Osteoblast (primary cell): ENCODE measurements around the gene IMPA2. TPM values are rescaled to one million over a fixed set of nuclear protein-coding genes. Genes with fewer than 3 reads are reported as not detected.

Experiments
- DNase-seq: peaks from one replicate; pipeline ENCODE4 v3.0.0; 2011; ENCODE audit warnings: low spot score, mixed read lengths; ENCODE audit not compliant: insufficient read length; ENCODE audit errors: missing footprints
- H2AFZ ChIP-seq: 2 replicates; pipeline ENCODE4 v1.6.0; 2011; ENCODE audit warnings: mild to moderate bottlenecking, low read length
- H3K27ac ChIP-seq: 2 replicates; pipeline ENCODE4 v1.5.1; 2011; ENCODE audit warnings: mild to moderate bottlenecking, low read depth, low read length, moderate library complexity
- H3K27me3 ChIP-seq: 2 replicates; pipeline ENCODE4 v1.6.0; 2012; ENCODE audit warnings: mild to moderate bottlenecking, control low read depth, inconsistent platforms, low read length, moderate library complexity; ENCODE audit not compliant: insufficient read depth
- H3K36me3 ChIP-seq: 2 replicates; pipeline ENCODE4 v1.5.1; 2011; ENCODE audit warnings: mild to moderate bottlenecking, low read length, control low read depth, moderate library complexity; ENCODE audit not compliant: insufficient read depth
- H3K4me1 ChIP-seq: 2 replicates; pipeline ENCODE4 v1.5.1; 2011; ENCODE audit warnings: mild to moderate bottlenecking, low read length, control low read depth, moderate library complexity; ENCODE audit not compliant: insufficient read depth
- H3K4me2 ChIP-seq: 2 replicates; pipeline ENCODE4 v1.6.0; 2011; ENCODE audit warnings: mild to moderate bottlenecking, low read length; ENCODE audit not compliant: insufficient read depth
- H3K4me3 ChIP-seq: fragments of 200-600 bp; sonication (generic); 3 replicates; pipeline ENCODE4 v1.5.1; 2012; ENCODE audit warnings: mild to moderate bottlenecking, low read length, inconsistent platforms; ENCODE audit not compliant: insufficient read depth
- H3K79me2 ChIP-seq: 2 replicates; pipeline ENCODE4 v1.6.0; 2012; ENCODE audit warnings: mild to moderate bottlenecking, low read length, control low read depth, inconsistent platforms; ENCODE audit not compliant: insufficient read depth
- H3K9me3 ChIP-seq: 2 replicates; pipeline ENCODE4 v1.5.1; 2011; ENCODE audit warnings: low read depth, low read length, control low read depth
- H4K20me1 ChIP-seq: 2 replicates; pipeline ENCODE4 v1.6.0; 2012; ENCODE audit warnings: mild to moderate bottlenecking, low read length, control low read depth; ENCODE audit not compliant: insufficient read depth
- total RNA-seq: library from RNA; depleted of rRNA; stranded (reverse); fragments of >200 nt; gene quantifications from 2 replicates; pipeline ENCODE4 v1.2.3, GENCODE V29; 2012
- TF ChIP-seq, protein P1 (sequence below): IDR thresholded peaks from 2 replicates; pipeline ENCODE4 v1.5.1; 2011; ENCODE audit warnings: mild to moderate bottlenecking, low read depth, low read length, moderate library complexity; ENCODE audit errors: extremely low read depth

Gene IMPA2
- total RNA-seq, 1 donor, result 11.2 TPM

DNA sequence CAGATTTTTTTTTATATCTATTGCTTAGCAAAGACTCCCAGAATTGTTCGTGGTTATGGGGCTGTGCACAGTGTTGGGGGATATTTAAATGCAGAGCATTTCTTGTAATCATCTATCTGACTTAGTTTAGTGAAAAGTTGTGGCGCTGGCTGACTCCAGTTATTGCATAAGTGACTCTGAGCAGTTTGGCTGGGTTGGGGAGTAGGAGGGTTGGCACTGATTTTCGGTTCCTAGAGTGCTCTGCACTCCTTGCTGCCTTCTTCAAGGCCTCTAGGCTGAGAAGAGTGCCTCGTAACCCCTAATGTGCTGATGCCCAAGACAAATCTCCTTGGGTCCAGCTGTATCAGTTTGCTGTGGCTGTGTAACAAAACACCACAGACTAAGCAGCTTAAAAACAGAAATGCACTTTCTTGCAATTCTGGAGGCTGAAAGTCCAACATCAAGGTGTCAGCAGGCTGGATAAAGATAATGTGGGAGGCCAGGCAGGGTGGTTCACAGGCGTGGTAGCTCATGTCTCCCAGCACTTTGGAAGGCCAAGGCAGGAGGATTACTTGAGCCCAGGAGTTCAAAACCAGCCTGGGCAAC is 6.5 kb upstream of the IMPA2 start:
- H4K20me1 ChIP-seq, result no peaks in the 10 kb centered on the region
- H3K9me3 ChIP-seq, result no peaks in the 10 kb centered on the region
- no peak overlapping the region for H2AFZ ChIP-seq
- H3K27ac ChIP-seq, result no peak overlapping the region
- no peaks in the 10 kb centered on the region for H3K79me2 ChIP-seq
- H3K4me1 ChIP-seq, result peaks cover under 1% of the 10 kb centered on the region
- H3K4me2 ChIP-seq, result no peak overlapping the region
- no peaks in the 10 kb centered on the region for H3K36me3 ChIP-seq
- TF ChIP-seq, protein P1, sequence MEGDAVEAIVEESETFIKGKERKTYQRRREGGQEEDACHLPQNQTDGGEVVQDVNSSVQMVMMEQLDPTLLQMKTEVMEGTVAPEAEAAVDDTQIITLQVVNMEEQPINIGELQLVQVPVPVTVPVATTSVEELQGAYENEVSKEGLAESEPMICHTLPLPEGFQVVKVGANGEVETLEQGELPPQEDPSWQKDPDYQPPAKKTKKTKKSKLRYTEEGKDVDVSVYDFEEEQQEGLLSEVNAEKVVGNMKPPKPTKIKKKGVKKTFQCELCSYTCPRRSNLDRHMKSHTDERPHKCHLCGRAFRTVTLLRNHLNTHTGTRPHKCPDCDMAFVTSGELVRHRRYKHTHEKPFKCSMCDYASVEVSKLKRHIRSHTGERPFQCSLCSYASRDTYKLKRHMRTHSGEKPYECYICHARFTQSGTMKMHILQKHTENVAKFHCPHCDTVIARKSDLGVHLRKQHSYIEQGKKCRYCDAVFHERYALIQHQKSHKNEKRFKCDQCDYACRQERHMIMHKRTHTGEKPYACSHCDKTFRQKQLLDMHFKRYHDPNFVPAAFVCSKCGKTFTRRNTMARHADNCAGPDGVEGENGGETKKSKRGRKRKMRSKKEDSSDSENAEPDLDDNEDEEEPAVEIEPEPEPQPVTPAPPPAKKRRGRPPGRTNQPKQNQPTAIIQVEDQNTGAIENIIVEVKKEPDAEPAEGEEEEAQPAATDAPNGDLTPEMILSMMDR, result no peak
- H3K4me3 ChIP-seq, result no peak overlapping the region
- H3K27me3 ChIP-seq, result no peaks in the 10 kb centered on the region
- DNase-seq, result no peak

DNA sequence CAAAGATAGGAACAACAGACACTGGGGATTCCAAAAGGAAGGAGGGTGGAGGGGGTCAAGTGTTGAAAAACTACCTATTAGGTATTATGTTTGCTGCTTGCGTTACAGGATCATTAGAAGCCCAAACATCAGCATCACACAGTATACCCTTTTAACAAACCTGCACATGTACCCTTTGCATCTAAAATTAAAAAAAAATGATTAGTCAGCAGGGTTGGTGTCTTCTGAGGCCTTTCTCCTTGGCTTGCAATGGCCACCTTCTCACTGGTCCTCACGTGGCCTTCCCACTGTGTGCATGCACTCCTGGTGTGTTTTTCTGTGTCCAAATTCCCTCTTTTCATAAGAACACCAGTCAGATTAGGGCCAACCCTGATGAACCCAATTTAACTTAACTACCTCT is 5.6 kb upstream of the IMPA2 start:
- no peak overlapping the region for H3K4me3 ChIP-seq
- H3K27me3 ChIP-seq, result no peaks in the 10 kb centered on the region
- H4K20me1 ChIP-seq, result no peaks in the 10 kb centered on the region
- no peaks in the 10 kb centered on the region for H3K36me3 ChIP-seq
- no peaks in the 10 kb centered on the region for H3K79me2 ChIP-seq
- H3K4me1 ChIP-seq, result peaks cover 6% of the 10 kb centered on the region
- TF ChIP-seq, protein P1, result no peak
- DNase-seq, result no peak
- no peak overlapping the region for H3K27ac ChIP-seq
- no peak overlapping the region for H2AFZ ChIP-seq
- H3K9me3 ChIP-seq, result no peaks in the 10 kb centered on the region
- H3K4me2 ChIP-seq, result no peak overlapping the region

DNA sequence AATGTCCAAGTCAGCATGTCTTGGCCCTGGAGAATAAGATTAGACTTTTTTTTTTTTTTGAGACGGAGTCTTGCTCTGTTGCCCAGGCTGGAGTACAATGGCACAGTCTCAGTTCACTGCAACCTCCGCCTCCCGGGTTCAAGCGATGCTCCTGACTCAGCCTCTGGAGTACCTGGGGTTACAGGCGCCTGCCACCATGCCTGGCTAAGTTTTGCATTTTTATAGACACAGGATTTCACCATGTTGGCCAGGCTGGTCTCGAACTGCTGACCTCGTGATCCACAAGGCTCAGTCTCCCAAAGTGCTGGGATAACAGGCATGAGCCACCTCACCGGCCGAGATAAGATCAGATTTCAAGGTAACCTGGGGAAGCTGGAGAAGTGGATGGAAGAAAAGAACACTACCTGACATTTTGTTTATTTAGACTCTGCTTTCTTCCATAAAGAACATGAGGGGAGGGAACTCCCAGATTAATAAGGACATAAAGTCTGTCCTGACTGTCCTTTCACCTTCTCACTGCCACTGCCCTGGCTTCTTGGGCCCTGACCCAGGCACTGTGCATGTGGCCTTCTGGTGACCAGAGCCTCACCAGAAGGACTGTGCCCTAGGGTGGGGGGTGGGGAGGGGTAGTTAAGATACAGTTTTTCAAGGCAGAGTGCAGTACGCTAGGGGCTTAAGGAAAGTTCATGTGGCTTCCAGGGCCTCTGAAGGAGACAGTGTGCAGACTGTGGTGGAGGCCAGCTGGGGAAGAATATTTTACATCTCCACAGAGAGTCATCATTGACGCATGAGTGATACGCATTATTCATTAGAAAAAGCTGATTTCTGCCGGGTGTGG is 4.8 kb upstream of the IMPA2 start:
- H3K27me3 ChIP-seq, result no peaks in the 10 kb centered on the region
- peak overlapping the region; percentile 32 for H2AFZ ChIP-seq
- no peaks in the 10 kb centered on the region for H3K79me2 ChIP-seq
- H4K20me1 ChIP-seq, result no peaks in the 10 kb centered on the region
- no peak overlapping the region for H3K4me3 ChIP-seq
- H3K9me3 ChIP-seq, result no peaks in the 10 kb centered on the region
- peak; percentile 83 for DNase-seq
- peak overlapping the region; percentile 63 for H3K27ac ChIP-seq
- TF ChIP-seq, protein P1, result no peak
- H3K36me3 ChIP-seq, result no peaks in the 10 kb centered on the region
- peaks cover 6% of the 10 kb centered on the region for H3K4me1 ChIP-seq
- no peak overlapping the region for H3K4me2 ChIP-seq

DNA sequence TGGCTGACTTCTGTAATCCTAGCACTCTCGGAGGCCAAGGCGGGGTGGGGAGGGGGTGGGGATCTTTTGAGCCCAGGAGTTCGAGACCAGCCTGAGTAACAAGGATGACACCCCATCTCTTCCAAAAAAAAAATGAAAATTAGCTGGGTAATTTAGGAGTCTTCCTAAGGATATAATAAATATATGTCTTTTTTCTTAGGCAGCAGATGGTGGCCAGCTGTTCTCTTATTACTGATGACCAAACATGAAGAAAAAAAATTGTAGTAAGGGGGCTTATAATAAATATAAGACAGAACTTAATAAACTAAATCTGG is 4.2 kb upstream of the IMPA2 start:
- no peak overlapping the region for H3K4me2 ChIP-seq
- TF ChIP-seq, protein P1, result no peak
- H3K4me3 ChIP-seq, result no peak overlapping the region
- peaks cover 6% of the 10 kb centered on the region for H3K4me1 ChIP-seq
- H3K79me2 ChIP-seq, result no peaks in the 10 kb centered on the region
- no peak for DNase-seq
- no peaks in the 10 kb centered on the region for H3K27me3 ChIP-seq
- no peaks in the 10 kb centered on the region for H3K36me3 ChIP-seq
- no peaks in the 10 kb centered on the region for H3K9me3 ChIP-seq
- no peak overlapping the region for H2AFZ ChIP-seq
- no peaks in the 10 kb centered on the region for H4K20me1 ChIP-seq
- H3K27ac ChIP-seq, result no peak overlapping the region
